Activated CD4-positive, alpha-beta T cell treated with anti-CD3 and anti-CD28 coated beads, Interleukin-2, amount 50 U/mL, for 16 hours (primary cell): Measurements from ENCODE around the gene ULK2.
A peak's percentile ranks its signal among the peaks of the same experiment; 100 is the strongest.
"Not testable (repeated sequence)": the region's sequence is repeated elsewhere in the genome, so short reads cannot be mapped to it uniquely, and the experiment has no call there.

Experiments
- DNase-seq: peaks from one replicate; pipeline ENCODE4 v3.0.0-alpha.2; 2020

Gene ULK2

DNA sequence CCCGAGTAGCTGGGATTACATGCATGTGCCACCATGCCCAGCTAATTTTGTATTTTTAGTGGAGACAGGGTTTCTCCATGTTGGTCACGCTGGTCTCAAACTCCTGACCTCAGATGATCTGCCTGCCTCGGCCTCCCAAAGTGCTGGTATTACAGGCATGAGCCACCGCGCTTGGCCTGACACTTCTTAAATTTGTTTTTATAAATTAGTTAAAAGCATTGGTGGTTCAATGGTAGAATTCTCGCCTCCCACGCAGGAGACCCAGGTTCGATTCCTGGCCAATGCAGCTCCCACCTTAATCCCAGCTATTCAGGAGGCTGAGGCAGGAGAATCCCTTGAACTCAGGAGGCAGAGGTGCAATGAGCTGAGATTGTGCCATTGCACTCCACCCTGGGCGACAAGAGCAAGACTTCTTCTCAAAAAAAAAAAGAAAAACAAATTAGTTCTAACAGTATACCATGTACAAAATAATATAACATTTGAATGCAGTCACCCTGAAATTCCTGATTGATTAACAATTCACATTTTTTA lies 7.0 kb downstream of the ULK2 start:
- not testable (repeated sequence) for DNase-seq

DNA sequence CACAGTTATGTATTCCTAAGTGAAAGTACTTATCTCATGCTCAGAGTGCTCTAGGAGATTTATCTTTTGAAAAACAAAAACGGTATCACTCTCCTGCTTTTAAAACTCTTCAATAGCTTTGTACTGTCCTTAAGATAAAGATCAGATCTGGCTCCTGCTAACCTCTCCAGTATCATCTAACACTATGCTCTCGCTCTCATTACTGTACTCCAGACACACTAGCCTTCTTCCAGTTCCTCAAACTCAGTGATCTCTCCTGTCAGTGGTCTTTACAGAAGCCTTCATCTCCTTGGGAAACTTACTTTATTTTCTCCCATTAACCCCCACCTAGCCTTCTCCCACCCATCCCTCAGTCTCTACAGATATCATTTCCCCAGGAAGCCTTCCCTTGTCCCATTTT lies 10.1 kb downstream of the ULK2 start:
- no peak for DNase-seq

DNA sequence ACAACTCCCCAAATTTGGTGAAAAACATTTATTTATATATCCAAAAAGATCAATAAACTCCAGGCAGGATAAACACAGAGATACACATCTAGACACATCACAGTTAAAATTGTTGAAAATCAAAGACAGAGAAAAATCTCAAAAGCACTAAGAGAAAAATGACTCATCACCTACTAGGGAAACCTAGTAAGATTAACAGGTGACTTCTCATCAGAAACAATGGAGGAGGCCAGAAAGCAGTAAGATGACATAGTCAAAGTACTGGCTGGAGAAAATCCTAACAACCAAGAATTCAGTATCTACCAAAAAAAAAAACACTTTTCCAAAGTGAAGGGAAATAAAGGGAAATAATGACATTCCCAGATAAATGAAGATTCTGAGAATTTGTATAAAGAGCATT lies 33.8 kb downstream of the ULK2 start:
- DNase-seq = peak; percentile 2

DNA sequence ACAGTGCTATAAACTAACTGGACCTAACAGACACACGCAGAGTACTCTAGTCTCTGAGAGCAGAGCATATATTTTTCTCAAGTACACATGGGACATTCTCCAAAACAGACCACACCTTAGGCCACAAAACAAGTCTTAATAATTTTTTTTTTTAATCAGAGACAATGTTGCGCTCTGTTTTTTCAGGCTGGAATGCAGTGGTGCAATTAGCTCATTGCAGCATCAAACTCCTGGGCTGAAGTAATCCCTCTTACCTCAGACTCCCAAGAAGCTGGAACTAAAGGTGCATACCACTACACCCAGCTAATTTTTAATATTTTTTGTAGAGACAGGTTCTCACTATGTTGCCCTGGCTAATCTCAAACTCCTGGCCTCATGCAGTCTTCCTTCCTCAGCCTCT lies 37.7 kb downstream of the ULK2 start:
- DNase-seq = no peak

DNA sequence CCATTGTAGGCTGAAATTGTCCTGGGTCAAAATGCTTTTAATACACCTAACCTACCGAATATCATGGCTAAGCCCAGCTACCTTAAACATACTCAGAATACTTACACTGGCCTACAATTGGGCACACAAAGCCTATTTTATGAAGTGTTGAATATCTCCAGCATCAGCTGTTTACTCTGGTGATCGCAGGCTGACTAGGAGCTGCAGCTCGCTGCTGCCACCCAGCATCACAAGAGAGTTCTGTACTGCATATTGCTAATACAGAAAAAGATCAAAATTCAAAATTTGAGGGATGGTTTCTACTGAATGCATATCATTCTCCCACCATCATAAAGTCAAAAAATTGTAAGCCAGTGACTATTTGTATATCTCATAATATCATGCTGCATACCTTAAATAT lies 55.3 kb downstream of the ULK2 start:
- DNase-seq = no peak

DNA sequence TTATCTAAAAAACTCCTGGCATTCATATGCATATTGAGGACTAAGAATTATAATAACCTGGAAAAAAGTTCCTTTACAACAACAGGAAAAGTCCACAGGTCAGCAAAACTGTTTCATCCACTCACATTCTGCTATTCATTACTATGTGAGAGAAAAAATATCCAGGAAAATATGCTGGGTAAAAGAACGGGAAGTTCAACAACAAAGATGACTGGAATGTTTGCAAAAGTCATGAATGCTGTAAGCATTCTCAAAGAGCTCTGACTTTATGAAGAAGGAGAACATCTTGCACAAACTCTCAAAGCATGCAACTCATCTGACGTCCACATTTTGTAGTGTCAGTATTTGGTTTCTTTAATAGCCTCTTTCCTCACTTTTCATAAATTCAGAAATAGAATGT lies 62.7 kb downstream of the ULK2 start:
- DNase-seq = no peak

DNA sequence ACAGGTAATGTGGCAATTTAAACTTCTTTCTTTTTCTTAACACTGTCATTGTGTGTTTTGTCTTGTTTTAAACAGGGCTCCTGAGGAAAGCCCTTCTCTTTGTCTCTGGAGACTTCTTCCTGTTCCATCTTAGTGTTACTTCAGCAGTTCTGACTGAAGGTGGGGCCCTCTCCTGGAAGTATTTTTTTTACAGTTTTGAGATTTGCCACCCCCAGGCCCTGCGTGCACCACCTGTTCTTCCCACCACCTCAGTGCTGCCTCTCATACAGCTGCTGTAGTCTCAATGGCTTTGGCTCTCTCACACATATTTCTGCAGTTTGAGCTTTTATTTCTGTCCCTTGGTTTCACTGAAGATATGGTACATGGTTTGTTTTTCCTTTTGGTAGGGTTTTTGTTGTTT lies 67.2 kb downstream of the ULK2 start:
- no peak for DNase-seq

DNA sequence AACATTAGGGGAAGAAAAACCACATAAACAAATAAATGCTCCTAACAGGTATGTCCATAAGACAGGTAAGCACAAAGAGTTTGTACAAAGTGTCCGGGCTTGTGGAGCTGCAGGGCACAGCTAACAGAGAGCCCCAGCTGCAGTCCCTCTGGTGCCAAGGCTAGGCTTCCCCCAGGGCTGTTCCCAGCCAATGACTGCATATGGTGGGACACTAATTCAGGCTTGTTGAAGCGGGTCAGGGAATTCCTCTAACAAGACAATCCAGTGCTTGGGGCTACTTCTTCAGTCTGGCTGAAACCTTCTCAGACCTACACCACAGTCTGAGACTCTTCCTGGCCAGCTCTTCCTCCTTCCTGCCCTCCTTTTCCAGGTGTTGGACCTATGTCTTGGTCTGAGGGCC lies 67.9 kb downstream of the ULK2 start:
- no peak for DNase-seq

DNA sequence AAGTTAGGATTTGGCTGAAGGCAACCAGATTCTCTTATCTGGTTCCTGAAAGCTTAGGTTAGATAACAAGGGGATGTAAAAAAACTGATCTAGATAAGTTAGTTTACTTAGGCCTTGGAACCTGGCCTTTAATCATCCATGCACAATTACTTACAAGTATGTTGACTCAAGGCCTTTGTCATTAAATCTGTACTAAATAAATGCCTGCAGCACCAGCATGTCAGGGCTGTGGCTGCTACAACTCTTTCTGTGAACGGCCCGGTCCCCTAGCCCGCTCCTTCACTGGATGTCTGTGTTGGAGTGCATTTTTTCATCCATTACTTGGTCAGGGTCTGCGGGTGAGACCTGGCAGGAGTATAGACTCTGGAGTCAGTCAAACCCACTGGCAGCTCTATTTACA lies 71.3 kb downstream of the ULK2 start:
- no peak for DNase-seq

DNA sequence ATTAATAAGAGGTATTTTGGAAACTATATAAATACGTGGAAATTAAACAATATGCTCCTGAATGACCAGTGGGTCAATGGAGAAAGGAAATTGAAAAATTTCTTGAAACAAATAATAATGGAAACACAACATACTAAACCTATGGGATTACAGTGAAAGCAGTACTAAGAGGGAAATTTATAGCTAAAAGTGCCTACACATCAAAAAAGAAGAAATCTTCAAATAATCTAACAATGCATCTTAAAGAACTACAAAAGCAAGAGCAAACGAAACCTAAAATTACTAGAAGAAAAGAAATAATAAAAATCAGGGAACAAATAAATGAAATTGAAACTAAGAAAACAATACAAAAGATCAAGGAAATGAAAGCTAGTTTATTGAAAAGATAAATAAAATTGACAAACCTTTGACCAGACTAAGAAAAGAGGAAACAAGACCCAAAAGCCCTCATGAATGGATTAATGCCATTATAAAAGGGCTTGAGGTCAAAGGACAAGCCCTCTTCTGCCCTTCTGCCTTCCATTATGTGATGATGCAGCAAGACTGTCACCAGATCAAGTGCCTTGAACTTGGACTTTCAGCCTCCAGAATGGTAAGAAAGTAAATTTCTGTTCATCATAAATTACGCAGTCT lies 75.7 kb downstream of the ULK2 start:
- DNase-seq = no peak

DNA sequence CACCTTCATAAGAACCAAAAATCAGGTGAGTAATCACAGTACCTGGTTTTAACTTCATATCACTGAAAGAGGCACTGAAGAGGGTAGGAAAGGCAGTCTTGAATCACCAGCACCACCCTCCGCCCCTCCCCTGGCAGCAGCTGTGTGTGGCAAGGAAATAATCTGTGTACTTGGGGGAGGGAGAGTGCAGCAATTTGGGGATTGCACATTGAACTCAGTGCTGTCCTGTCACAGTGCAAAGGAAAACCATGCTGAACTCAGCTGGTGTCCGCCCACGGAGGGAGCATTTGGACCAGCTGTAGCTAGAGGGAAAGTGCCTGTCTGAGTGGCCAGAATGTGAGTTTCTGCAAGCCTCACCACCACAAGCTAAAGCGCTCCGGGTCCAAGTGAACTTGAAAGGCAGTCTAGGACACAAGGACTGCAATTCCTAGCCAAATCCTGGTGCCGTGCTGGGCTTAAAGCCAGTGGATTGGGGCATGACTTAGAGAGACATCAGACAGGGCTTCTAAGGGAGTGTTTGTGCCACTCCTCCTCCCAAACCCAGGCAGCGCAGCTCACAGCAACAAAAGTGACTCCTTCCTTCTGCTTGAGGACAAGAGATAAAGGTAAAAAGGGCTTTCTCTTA lies 79.9 kb downstream of the ULK2 start:
- DNase-seq = peak; percentile 44

DNA sequence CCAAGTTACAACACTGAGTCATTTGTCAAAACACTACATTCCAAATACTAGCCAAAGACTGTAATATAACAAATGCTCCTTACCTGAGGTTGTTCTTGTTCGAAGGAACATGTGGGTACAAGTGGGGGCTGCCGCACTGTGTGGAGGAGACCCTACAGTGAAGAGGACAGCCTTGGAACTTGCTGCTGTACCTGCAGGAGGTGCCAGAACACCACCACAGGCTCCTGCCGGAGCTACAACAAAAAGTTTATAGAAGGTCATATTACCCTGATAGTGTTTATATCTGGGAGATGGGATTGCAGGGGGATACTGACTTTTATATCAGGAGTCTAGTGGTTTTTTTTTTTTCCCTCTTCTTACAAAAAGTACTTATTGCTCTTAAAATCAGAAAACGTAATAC lies 81.9 kb downstream of the ULK2 start:
- no peak for DNase-seq

DNA sequence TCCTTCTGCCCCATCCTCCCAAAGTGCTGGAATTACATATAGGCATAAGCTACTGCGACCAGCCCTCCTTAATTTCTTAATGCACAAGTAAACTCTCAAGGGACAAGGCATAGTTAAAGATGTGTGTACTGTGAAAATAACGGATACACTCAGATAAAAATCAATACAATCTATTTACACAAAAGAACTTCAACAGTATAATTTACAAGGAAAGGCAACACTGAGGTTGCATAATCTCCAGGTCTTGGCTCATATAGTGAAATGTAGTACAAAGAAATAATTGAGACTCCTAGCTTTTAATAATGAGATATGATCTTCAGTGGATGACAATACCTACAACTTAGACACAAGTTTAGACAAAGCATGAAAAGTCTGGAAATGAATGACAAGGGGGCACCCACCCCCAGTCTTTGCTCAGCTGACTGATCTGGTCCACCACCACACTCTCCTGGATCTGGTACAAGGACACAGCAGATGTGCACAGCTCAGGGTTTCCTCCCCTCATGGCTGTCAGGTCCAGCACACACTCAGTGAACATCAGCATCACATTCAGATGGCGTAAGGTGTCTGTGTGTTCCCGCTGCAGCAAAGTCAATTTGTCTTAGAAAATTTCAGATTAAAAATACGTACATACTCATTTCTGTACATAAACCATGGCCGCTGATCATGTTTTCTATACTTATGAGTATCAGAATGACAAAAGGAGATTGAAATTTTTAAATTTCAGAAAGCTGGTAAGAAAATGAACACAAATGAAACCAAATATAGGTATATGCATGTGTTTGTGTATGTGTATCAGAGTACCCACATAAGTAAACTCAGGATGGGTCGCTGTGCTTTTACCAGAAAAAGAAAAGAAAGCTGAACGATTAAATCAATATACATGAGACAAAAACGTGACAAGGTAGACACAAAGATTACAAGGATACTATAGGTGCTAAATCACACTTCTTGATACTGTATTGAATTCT lies 86.0 kb downstream of the ULK2 start:
- peak; percentile 64 for DNase-seq

DNA sequence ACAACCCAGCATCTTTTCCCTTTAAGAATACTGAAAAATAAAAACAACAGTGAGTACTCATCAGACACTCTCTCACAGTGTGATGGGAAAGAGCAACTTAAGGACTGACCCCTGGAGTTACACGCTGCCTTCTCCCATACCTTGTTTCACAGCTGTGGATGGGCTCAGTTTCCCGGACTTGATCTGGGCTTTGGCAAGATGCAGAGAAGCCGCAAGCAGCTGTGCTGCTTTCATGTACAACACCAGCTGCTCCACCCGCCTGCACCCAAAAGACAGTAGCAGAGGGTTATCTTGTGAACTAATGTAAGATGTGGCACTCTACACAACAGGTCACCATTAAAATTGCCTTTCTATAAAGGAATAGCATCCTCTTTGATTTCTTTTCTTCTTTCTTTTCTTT lies 86.9 kb downstream of the ULK2 start:
- no peak for DNase-seq

DNA sequence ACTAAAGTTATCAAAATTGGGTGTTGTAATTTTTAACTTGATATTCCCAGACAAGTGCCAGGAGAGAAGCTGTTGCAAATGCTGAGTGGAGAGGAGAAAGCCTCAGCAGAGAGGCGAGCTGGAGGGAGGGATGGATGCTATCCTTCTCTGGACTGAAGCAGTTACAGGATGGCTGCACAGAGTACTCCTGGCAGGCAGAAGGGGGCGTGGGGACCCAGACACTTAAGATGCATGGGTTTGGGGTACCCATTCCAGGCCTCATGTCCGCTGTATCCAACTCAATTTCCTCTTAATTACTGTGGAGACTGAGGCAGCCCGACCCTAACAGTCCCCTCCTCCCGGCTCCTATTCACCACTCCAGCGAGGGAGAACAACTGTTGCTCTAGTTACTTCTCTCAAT lies 94.2 kb downstream of the ULK2 start:
- no peak for DNase-seq

DNA sequence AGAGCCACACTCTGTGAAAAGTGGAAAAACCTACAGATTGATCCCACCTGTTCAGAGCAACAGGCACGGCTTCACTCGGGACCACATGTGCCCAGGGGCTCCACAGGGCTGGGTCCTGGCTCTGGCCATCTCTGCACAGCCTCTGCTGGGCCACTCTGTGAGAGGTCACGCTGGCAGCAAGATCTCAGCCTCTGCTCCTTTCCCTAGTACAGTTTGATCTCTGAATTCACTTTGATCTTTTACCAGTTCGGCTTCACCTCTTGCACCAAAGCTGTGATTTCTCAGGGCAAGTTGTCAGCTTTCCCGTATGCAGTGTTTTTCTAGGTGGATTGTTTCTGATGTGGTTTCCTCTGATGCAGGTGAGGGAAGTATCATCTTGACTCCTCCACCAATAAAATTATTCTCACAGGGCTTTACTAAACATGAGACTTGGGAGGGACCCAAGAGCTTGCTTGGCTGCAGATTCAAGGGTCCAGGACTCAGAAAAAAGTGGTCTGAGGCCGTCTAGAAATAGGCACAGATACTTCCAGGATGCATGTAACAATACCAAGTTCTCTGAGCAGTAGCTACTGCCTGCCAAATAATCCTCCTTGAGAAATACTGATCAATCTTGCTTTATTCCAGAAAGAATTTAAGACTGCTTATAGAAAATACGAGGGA lies 95.6 kb downstream of the ULK2 start:
- peak; percentile 55 for DNase-seq

DNA sequence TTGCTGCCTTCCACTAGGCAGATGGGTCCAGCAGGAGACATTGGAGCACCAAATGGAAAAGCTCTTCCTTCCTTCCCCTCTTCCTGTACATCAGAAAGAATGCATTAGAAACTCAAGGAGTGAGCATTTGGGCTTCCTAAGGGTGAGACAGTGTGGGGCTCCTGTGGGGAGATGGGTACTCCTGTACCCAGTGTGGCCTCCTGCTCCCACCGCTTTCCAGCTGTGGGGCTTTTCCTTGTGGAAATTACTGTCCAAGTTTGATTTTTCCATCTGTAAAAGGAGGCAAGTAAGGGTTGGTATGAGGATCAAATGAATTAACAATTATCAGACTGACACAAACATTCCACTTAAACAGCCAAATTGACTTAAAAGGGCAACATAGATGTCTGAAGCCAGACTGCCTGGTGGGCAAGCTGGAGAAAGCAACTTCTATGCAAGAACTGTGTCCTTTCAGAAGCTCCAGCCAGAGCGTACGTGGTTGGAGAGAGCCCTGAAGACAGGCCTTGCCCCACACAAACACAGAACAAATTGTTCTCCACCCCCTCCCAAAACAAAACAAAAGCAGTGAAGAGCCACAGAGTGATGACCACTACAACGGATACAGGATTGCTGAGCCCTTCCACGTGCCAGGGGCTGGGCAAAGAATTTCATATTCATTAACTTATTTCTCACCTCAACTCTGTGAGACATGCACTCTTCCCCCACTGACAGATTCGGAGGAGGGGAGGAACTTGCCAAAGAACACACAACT lies 96.6 kb downstream of the ULK2 start:
- DNase-seq = no peak

DNA sequence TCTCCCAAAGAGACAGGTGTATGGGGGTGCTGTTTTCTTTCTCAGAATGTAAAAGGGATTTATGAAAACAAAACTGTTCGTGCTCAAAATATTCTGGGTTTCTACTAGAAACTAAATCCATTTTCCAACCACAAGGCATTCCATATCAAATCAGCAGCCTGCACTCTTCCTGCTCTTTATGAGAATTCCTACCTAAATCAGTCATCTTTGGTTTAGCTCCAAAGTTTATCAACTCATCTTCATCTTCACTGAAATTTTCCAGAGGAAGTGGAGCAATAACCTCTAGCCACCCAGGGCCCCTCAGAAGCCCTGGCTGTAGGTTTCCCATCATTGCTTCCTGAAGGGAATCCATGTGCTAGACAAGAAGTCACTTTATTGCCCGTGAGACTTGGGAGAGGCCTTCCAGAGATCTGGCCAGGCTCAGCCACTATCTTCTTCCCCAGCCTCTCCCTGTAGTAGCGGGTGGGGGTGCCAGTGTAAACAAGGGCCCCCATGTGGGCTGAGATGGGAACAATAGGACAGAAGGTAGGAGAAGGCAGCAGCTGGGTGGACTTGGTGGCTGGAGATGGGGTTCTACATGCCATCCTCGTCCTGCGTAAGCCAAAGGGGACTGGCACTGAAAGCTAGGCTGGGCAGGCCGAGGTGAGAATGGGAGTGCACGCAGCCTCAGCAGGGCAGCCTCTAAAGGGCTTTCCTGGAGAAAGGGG lies 97.6 kb downstream of the ULK2 start:
- DNase-seq = no peak

DNA sequence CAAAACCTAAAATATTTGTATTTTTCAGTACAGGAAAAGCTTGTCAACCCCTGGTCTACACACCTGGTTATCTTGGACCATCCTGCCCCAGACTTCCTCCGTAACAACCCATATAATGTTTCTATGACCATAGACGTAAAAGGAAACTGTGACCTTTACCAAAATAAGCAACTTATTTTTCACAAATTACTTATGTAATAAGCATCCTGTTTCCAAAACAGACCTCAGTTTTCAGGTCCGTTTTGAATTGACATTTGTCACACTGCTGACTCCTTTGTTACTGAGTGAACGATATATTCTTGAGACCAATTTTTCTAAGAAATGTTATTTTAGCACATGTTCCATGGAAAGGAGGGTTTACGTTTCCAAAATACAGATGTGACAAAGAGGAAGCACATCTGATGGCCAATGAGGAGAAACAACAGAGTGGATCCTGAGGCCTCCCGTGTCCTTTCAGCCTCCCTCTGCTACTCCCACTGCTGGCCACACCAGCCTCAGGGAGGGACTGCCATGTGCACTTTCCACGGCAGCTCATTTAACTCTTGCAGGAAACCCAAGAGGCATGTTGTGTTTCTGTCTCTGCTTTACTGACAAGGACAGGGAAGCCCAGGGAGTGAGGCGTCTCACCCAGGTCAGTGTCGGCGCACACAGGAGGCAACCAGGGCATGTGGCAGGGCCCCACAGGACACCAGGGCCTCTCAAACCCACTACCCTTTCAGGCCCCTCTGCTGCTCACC lies 99.5 kb downstream of the ULK2 start:
- peak; percentile 28 for DNase-seq

DNA sequence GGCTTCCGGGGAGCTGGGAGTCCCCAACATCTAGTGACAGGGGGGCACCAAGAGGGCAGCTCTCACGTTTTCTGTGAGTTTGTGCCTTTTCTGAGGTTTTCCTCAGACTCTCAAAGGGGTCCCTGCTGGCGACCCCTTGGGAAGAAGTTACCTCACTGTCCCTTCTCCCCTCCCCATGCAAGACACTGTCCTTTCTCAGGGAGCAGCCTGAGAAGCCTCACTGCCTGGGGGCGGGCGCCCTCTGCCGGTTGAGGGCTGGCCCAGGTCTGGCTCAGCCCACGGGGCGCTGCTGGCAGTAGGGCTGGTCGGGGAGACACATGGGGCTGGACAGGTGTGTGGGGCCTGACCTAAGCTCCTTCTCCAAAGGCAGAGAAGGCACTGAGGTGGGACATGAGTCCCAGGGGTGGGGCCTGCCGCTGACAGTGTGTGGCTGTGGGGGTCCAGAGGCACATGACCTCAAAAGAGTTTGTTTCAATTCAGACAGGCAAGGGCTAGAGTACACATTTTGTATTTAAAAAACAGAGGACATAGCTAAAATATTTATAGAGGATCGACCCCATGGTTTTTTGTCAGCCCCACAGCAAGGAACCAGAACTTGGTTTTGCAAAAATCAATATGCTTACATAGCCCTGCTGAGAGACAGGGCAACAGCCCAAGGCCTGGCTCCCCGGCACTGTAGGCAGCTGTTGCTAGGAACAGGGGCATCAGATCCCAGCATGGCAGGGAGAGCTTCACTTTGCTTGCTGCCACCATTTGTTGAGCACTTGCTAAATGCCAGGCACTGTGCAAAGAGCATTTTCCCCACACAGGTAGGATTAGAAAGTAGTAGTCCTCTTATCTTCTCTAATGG lies 101.1 kb downstream of the ULK2 start:
- peak; percentile 78 for DNase-seq
